ENCODE measurements around the gene FOXQ1.

The FOXQ1 gene

GRCh38 chr6:1280666-1281300 is 31.1 kb upstream of the FOXQ1 start:
- no peak for DNase-seq
- no peak for TF ChIP-seq GATA1 (IDR thresholded peaks at IDR 0.05; ENCODE audit: low read depth, low read length)
- TF ChIP-seq POLR2A (IDR thresholded peaks at IDR 0.05; ENCODE audit: low read length): no peak

- no peak for DNase-seq
- TF ChIP-seq POLR2A (IDR thresholded peaks at IDR 0.05; ENCODE audit: low read length) (no peak), GATA1 (IDR thresholded peaks at IDR 0.05; ENCODE audit: low read depth, low read length) (no peak)
These were observed 30.2 kb upstream of the FOXQ1 start for GRCh38 chr6:1281746-1282145.

GRCh38 chr6:1283501-1283900 is 28.4 kb upstream of the FOXQ1 start:
- no peak for DNase-seq
- no peak for TF ChIP-seq GATA1 (IDR thresholded peaks at IDR 0.05; ENCODE audit: low read depth, low read length)
- no peak for TF ChIP-seq POLR2A (IDR thresholded peaks at IDR 0.05; ENCODE audit: low read length)

- no peak for TF ChIP-seq POLR2A (IDR thresholded peaks at IDR 0.05; ENCODE audit: low read length)
- no peak for DNase-seq
These were observed 26.3 kb upstream of the FOXQ1 start for GRCh38 chr6:1285556-1285955.

GRCh38 chr6:1285956-1286355 is 25.9 kb upstream of the FOXQ1 start:
- TF ChIP-seq POLR2A (IDR thresholded peaks at IDR 0.05; ENCODE audit: low read length) (no peak), GATA1 (IDR thresholded peaks at IDR 0.05; ENCODE audit: low read depth, low read length) (no peak)
- DNase-seq: no peak

GRCh38 chr6:1287103-1287591 is 24.8 kb upstream of the FOXQ1 start:
- TF ChIP-seq POLR2A (IDR thresholded peaks at IDR 0.05; ENCODE audit: low read length) (no peak), GATA1 (IDR thresholded peaks at IDR 0.05; ENCODE audit: low read depth, low read length) (no peak)
- DNase-seq: no peak

GRCh38 chr6:1290086-1290485 is 21.8 kb upstream of the FOXQ1 start:
- TF ChIP-seq POLR2A (IDR thresholded peaks at IDR 0.05; ENCODE audit: low read length): no peak
- TF ChIP-seq GATA1 (IDR thresholded peaks at IDR 0.05; ENCODE audit: low read depth, low read length): no peak
- no peak for DNase-seq

GRCh38 chr6:1290805-1291204 is 21.1 kb upstream of the FOXQ1 start:
- DNase-seq: no peak
- no peak for TF ChIP-seq POLR2A (IDR thresholded peaks at IDR 0.05; ENCODE audit: low read length)
- TF ChIP-seq GATA1 (IDR thresholded peaks at IDR 0.05; ENCODE audit: low read depth, low read length): no peak

- no peak for TF ChIP-seq POLR2A (IDR thresholded peaks at IDR 0.05; ENCODE audit: low read length)
- no peak for TF ChIP-seq GATA1 (IDR thresholded peaks at IDR 0.05; ENCODE audit: low read depth, low read length)
- DNase-seq: no peak
These were observed 20.5 kb upstream of the FOXQ1 start for GRCh38 chr6:1291381-1291780.

- TF ChIP-seq POLR2A (IDR thresholded peaks at IDR 0.05; ENCODE audit: low read length) (no peak), GATA1 (IDR thresholded peaks at IDR 0.05; ENCODE audit: low read depth, low read length) (no peak)
- no peak for DNase-seq
These were observed 16.5 kb upstream of the FOXQ1 start for GRCh38 chr6:1295420-1295819.

- TF ChIP-seq POLR2A (IDR thresholded peaks at IDR 0.05; ENCODE audit: low read length) (no peak), GATA1 (IDR thresholded peaks at IDR 0.05; ENCODE audit: low read depth, low read length) (no peak)
- DNase-seq: no peak
These were observed 15.8 kb upstream of the FOXQ1 start for GRCh38 chr6:1296079-1296478.

GRCh38 chr6:1296542-1296941 is 15.4 kb upstream of the FOXQ1 start:
- TF ChIP-seq GATA1 (IDR thresholded peaks at IDR 0.05; ENCODE audit: low read depth, low read length) (no peak), POLR2A (IDR thresholded peaks at IDR 0.05; ENCODE audit: low read length) (no peak)
- DNase-seq: no peak

- TF ChIP-seq GATA1 (IDR thresholded peaks at IDR 0.05; ENCODE audit: low read depth, low read length): no peak
- no peak for TF ChIP-seq POLR2A (IDR thresholded peaks at IDR 0.05; ENCODE audit: low read length)
- no peak for DNase-seq
These were observed 14.2 kb upstream of the FOXQ1 start for GRCh38 chr6:1297746-1298145.

GRCh38 chr6:1298768-1299167 is 13.1 kb upstream of the FOXQ1 start:
- no peak for DNase-seq
- TF ChIP-seq GATA1 (IDR thresholded peaks at IDR 0.05; ENCODE audit: low read depth, low read length) (no peak), POLR2A (IDR thresholded peaks at IDR 0.05; ENCODE audit: low read length) (no peak)

GRCh38 chr6:1306133-1306532 is 5.8 kb upstream of the FOXQ1 start:
- no peak for DNase-seq
- no peak for TF ChIP-seq POLR2A (IDR thresholded peaks at IDR 0.05; ENCODE audit: low read length)
- TF ChIP-seq GATA1 (IDR thresholded peaks at IDR 0.05; ENCODE audit: low read depth, low read length): no peak

GRCh38 chr6:1309366-1309765 is 2.5 kb upstream of the FOXQ1 start:
- DNase-seq: no peak
- TF ChIP-seq GATA1 (IDR thresholded peaks at IDR 0.05; ENCODE audit: low read depth, low read length) (no peak), POLR2A (IDR thresholded peaks at IDR 0.05; ENCODE audit: low read length) (no peak)

Measured in erythroblast (primary cell).